ENCODE results near the gene NR3C2.

DNA sequence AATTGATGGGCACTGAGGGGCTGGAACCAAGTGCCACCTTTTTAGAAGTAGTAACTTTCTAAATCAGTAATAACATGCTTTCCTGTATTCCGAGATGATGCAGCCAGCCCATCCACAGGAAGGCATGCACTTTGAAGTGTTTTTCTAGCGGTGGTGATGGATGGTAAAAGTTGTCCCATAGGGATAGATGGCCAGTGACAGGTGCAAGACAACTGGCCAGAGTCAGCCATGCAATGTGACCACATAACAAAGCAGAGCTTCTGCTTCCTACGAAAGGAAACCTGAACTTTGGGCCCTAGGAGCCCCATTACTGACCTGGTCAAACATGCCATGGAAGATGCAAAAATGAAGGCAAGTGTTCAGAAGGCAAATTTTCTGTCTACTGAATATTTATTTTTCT is 72.3 kb downstream of the NR3C2 start:
- TF ChIP-seq, protein P1, sequence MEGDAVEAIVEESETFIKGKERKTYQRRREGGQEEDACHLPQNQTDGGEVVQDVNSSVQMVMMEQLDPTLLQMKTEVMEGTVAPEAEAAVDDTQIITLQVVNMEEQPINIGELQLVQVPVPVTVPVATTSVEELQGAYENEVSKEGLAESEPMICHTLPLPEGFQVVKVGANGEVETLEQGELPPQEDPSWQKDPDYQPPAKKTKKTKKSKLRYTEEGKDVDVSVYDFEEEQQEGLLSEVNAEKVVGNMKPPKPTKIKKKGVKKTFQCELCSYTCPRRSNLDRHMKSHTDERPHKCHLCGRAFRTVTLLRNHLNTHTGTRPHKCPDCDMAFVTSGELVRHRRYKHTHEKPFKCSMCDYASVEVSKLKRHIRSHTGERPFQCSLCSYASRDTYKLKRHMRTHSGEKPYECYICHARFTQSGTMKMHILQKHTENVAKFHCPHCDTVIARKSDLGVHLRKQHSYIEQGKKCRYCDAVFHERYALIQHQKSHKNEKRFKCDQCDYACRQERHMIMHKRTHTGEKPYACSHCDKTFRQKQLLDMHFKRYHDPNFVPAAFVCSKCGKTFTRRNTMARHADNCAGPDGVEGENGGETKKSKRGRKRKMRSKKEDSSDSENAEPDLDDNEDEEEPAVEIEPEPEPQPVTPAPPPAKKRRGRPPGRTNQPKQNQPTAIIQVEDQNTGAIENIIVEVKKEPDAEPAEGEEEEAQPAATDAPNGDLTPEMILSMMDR (conservative IDR thresholded peaks at IDR 0.05; ENCODE audit: low read depth in 2 of 2): no peak
- TF ChIP-seq EZH2phosphoT487 (IDR thresholded peaks at IDR 0.05; ENCODE audit: unreplicated experiment) (no peak), POLR2AphosphoS5 (IDR thresholded peaks at IDR 0.05; ENCODE audit: low read depth) (no peak), EZH2 (IDR thresholded peaks at IDR 0.05; ENCODE audit: low read depth, unreplicated experiment) (no peak), JUNB (IDR thresholded peaks at IDR 0.05; ENCODE audit: unreplicated experiment) (no peak), ZNF114 (CRISPR knock-in tag; IDR thresholded peaks at IDR 0.05) (no peak), CREB1 (CRISPR knock-in tag; IDR thresholded peaks at IDR 0.05; ENCODE audit: low read depth) (no peak), NANOG (IDR thresholded peaks at IDR 0.05; ENCODE audit: borderline replicate concordance) (no peak), ZNF331 (CRISPR knock-in tag; IDR thresholded peaks at IDR 0.05; ENCODE audit: low read depth) (no peak), STAT1 (IDR thresholded peaks at IDR 0.05; ENCODE audit: unreplicated experiment) (no peak)
- TF ChIP-seq, protein P2, sequence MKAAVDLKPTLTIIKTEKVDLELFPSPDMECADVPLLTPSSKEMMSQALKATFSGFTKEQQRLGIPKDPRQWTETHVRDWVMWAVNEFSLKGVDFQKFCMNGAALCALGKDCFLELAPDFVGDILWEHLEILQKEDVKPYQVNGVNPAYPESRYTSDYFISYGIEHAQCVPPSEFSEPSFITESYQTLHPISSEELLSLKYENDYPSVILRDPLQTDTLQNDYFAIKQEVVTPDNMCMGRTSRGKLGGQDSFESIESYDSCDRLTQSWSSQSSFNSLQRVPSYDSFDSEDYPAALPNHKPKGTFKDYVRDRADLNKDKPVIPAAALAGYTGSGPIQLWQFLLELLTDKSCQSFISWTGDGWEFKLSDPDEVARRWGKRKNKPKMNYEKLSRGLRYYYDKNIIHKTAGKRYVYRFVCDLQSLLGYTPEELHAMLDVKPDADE (IDR thresholded peaks at IDR 0.05): no peak
- TF ChIP-seq, protein P3, sequence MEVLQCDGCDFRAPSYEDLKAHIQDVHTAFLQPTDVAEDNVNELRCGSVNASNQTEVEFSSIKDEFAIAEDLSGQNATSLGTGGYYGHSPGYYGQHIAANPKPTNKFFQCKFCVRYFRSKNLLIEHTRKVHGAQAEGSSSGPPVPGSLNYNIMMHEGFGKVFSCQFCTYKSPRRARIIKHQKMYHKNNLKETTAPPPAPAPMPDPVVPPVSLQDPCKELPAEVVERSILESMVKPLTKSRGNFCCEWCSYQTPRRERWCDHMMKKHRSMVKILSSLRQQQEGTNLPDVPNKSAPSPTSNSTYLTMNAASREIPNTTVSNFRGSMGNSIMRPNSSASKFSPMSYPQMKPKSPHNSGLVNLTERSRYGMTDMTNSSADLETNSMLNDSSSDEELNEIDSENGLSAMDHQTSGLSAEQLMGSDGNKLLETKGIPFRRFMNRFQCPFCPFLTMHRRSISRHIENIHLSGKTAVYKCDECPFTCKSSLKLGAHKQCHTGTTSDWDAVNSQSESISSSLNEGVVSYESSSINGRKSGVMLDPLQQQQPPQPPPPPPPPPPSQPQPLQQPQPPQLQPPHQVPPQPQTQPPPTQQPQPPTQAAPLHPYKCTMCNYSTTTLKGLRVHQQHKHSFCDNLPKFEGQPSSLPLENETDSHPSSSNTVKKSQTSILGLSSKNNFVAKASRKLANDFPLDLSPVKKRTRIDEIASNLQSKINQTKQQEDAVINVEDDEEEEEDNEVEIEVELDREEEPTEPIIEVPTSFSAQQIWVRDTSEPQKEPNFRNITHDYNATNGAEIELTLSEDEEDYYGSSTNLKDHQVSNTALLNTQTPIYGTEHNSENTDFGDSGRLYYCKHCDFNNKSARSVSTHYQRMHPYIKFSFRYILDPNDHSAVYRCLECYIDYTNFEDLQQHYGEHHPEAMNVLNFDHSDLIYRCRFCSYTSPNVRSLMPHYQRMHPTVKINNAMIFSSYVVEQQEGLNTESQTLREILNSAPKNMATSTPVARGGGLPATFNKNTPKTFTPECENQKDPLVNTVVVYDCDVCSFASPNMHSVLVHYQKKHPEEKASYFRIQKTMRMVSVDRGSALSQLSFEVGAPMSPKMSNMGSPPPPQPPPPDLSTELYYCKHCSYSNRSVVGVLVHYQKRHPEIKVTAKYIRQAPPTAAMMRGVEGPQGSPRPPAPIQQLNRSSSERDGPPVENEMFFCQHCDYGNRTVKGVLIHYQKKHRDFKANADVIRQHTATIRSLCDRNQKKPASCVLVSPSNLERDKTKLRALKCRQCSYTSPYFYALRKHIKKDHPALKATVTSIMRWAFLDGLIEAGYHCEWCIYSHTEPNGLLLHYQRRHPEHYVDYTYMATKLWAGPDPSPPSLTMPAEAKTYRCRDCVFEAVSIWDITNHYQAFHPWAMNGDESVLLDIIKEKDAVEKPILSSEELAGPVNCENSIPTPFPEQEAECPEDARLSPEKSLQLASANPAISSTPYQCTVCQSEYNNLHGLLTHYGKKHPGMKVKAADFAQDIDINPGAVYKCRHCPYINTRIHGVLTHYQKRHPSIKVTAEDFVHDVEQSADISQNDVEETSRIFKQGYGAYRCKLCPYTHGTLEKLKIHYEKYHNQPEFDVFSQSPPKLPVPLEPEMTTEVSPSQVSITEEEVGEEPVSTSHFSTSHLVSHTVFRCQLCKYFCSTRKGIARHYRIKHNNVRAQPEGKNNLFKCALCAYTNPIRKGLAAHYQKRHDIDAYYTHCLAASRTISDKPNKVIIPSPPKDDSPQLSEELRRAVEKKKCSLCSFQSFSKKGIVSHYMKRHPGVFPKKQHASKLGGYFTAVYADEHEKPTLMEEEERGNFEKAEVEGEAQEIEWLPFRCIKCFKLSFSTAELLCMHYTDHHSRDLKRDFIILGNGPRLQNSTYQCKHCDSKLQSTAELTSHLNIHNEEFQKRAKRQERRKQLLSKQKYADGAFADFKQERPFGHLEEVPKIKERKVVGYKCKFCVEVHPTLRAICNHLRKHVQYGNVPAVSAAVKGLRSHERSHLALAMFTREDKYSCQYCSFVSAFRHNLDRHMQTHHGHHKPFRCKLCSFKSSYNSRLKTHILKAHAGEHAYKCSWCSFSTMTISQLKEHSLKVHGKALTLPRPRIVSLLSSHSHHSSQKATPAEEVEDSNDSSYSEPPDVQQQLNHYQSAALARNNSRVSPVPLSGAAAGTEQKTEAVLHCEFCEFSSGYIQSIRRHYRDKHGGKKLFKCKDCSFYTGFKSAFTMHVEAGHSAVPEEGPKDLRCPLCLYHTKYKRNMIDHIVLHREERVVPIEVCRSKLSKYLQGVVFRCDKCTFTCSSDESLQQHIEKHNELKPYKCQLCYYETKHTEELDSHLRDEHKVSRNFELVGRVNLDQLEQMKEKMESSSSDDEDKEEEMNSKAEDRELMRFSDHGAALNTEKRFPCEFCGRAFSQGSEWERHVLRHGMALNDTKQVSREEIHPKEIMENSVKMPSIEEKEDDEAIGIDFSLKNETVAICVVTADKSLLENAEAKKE (CRISPR knock-in tag; IDR thresholded peaks at IDR 0.05): no peak
- TF ChIP-seq, protein P4, sequence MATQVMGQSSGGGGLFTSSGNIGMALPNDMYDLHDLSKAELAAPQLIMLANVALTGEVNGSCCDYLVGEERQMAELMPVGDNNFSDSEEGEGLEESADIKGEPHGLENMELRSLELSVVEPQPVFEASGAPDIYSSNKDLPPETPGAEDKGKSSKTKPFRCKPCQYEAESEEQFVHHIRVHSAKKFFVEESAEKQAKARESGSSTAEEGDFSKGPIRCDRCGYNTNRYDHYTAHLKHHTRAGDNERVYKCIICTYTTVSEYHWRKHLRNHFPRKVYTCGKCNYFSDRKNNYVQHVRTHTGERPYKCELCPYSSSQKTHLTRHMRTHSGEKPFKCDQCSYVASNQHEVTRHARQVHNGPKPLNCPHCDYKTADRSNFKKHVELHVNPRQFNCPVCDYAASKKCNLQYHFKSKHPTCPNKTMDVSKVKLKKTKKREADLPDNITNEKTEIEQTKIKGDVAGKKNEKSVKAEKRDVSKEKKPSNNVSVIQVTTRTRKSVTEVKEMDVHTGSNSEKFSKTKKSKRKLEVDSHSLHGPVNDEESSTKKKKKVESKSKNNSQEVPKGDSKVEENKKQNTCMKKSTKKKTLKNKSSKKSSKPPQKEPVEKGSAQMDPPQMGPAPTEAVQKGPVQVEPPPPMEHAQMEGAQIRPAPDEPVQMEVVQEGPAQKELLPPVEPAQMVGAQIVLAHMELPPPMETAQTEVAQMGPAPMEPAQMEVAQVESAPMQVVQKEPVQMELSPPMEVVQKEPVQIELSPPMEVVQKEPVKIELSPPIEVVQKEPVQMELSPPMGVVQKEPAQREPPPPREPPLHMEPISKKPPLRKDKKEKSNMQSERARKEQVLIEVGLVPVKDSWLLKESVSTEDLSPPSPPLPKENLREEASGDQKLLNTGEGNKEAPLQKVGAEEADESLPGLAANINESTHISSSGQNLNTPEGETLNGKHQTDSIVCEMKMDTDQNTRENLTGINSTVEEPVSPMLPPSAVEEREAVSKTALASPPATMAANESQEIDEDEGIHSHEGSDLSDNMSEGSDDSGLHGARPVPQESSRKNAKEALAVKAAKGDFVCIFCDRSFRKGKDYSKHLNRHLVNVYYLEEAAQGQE (IDR thresholded peaks at IDR 0.05; ENCODE audit: unreplicated experiment): no peak
